Measurements from ENCODE around the gene GALNT9.

DNA sequence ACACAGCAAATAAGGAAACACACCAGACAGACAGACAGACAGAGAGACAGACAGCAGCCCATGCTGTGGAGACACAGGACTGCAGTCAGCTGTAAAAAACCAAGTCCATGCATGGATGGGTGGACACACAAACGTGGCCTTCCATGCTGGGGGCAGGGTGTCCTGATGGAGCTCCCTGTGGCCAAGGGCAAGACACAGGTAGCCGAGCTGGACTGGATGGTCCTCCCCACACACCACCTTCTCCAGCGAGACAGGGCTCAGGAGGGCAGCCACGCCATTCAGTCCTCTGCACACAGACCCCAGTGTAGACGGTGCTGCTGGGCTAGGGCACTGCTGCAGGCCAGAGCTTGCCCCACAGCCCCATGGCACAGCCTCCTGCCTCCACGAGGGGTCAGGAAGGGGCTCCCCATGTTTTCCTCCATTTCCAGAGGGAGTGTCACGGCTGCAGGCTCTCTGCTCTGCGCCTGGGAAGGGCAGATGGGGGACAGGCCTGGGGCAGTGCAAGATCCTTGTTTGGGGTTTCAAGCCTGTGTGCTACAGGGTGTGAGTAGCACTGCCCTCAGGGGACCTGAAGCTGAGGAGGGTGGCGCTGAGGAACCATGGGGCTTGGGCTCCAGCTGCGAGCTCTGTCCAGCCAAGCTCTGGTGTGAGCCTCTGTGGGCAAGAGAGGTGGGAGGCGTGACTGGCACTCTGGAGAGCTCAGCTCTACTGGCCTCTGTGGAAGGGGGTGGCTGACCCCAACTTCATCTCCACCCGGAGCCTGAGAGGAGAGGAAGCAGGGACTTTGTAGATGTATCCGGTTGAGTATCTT is 67.9 kb downstream of the GALNT9 start:
- TF ChIP-seq, protein P1, sequence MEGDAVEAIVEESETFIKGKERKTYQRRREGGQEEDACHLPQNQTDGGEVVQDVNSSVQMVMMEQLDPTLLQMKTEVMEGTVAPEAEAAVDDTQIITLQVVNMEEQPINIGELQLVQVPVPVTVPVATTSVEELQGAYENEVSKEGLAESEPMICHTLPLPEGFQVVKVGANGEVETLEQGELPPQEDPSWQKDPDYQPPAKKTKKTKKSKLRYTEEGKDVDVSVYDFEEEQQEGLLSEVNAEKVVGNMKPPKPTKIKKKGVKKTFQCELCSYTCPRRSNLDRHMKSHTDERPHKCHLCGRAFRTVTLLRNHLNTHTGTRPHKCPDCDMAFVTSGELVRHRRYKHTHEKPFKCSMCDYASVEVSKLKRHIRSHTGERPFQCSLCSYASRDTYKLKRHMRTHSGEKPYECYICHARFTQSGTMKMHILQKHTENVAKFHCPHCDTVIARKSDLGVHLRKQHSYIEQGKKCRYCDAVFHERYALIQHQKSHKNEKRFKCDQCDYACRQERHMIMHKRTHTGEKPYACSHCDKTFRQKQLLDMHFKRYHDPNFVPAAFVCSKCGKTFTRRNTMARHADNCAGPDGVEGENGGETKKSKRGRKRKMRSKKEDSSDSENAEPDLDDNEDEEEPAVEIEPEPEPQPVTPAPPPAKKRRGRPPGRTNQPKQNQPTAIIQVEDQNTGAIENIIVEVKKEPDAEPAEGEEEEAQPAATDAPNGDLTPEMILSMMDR (IDR thresholded peaks at IDR 0.05), result no peak
- no peak for TF ChIP-seq POLR2A (IDR thresholded peaks at IDR 0.05)
- no peak for TF ChIP-seq POLR2AphosphoS5 (IDR thresholded peaks at IDR 0.05)

All from prostate gland (tissue), 2 donors.